Stimulated activated CD4-positive, alpha-beta T cell treated with anti-CD3 and anti-CD28 coated beads, Interleukin-2, amount 100 ng/mL, for 4 hours (primary cell): ENCODE measurements around the gene MYH6.
"Not testable (repeated sequence)": the region's sequence is repeated elsewhere in the genome, so short reads cannot be mapped to it uniquely, and the experiment has no call there.

Source experiments
- DNase-seq: peaks from one replicate; pipeline ENCODE4 v3.0.0-alpha.2; 2020; ENCODE audit warnings: low read depth

MYH6 gene

DNA sequence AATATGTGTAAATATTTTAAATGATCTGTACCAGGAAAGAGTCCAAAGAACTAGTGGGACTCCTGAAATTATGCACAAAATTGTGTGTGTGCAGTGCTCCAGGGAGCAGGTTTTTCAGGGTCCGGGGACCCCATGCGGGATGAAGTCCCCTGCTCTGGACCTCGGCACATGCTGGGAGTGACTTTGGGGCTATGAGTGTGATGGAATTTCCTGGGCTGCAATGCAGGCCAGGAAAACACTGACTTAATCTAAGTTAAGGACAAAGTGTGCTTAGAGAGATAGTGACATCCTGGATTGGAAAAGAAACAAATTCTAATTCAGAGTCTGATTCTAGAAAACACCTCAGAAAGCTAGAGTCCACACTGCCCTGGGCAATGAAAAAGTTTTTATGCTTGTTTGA is 6.2 kb upstream of the MYH6 start:
- DNase-seq = no peak

DNA sequence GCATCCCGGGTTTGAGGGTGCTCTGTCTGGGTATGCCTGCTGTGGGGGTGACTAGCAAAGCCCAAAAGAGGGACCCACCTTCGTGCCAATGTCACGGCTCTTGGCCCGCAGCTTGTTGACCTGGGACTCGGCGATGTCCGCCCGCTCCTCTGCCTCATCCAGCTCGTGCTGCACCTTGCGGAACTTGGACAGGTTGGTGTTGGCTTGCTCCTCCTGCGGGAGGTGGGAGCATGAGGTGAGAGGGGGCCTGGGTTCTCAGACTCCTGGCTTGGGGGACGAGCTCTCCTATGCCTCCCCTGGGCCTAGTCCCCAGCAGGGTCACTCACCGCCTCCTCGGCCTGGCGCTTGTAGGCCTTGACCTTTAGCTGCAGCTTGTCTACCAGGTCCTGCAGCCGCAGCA is 5.6 kb upstream of the MYH6 start:
- no peak for DNase-seq

DNA sequence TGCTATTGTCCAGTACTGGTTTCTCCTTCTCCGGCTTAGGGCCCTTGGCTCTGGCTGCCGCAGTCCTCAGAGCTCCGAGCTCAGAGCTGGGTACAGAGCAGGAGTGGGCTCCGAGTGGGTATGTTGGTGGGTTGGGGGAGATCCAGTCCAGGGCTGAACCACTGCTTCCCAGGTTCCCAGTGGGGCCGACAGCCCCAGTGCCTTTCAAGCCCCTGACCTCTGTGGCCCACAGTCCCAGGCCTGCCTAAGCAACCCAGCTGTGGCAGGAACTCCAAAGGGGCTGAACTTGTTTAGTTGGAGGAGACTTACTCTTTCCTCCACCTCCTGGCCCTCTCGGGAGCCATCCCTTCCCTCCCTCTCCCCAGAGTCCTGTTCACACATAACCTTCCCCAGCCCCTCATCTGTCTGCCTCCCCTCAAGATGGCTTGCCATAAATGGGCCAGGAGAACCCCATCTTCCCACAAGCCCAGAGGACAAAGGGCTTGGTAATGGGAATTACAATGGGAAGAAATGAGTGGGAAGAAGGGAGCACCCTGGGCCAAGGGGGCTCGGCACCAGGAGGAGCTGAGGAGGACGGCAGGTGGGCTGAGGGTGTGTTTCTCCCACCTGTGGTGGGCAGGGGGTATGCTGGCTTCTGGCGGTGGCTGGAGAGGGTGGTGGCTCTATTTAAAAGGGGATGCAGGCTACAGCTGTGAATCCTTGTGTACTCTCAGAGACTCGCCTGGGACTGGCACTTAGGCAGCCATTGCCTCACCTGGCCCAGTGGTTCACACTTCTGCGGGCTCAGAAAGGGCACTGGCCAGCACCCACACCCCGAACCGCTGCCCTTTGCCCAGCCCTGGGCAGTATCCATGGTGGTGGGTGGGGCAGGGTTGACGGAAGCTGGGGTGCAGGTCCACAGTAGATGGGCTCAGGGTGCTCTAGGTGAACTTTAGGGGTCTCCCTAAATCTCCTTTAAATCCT is 3.8 kb upstream of the MYH6 start:
- DNase-seq = no peak

DNA sequence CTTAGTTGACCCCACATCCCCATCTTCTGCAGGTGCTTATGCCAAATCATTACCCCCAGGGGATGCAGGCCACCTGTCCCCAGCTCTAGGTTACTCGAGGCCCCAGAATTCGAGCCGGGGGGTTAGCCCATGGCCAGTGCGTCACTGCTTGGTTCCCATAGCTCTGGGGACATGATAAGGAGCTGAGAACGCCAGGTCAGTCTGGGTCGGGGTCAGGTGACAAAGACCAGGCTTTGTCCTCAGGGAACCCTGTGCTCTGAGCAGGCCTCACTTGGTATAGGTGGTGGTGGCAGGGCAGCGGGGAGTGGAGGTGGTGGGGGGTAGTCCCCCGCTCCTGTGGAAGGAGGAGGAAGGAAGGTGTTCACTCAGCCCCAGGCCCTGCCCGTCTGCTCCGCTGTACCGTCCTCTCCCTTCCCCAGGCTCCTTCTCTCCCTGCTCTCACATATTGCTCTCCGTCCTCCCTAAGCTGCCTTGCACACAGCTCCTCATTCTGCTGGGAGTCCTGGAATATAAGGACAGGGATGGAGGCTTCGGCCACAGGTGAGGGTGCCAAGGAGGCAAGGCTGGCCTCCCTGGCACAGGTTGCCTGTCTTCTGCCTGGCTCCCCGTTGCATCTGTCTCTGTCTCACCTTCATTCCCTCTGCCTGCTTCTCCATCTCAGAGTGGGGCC is 2.0 kb upstream of the MYH6 start:
- DNase-seq = no peak

DNA sequence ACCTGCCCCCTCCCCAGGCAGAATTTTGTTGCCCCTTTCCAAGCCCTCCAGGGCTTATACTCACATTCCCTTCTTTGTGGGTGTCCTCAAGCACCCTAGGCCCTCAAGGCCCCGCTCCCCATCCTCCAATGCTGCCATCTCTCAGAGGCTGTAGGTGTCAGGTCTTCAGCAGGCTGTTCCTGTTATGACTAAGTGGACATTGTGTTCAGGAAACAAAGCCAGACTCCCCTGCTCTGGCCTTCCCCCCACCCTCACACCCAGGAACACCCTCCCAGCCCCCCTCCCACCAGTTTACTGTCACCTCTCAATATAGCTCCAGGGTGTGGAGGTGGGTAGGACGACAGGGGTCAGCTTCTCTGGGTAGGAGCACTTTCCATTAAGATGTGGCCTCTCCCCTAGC is 1.4 kb upstream of the MYH6 start:
- no peak for DNase-seq

DNA sequence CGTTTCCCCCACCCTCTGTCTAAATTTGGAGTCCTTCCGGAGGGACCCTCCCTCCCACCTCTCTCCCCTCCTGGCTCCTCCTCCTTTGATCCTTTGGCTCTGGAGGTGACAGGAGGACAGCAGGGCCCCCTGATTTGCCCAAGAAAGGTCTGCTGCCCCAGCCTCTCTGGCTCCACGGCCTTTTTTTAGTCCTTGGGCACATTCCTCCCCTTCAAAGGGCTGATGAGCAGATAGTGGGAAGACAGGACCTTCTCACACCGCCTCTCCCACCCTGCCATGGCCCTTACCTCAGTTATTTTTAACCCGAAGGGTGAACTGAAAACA is 196 bp upstream of the MYH6 start:
- DNase-seq = no peak

DNA sequence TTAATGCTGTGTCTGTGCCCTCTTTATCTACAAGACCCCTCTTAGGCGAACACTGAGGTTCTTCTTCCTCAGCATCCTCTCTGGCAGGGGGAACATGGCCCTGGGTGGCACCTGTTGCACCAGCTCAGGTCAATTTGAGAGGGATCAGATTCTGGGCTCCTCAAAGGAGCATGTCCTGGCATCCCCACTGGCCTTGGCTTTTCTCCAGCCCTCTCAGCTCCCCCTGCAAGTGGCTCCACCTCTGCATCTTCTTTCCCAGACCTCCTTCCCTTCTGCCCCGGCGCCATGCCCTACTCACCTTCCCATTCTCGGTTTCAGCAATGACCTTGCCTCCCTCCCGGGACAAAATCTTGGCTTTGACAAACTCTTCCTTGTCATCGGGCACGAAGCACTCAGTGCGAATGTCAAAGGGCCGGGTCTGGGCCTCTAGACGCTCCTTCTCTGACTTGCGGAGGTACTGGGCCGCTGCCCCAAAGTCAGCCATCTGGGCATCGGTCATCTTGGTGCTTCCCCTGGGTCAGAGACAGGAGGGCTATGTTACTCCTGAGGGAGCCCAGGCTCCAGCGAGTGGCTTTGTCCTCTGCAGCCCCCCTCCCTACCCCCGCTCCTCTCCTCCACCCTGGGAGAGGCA is 1.2 kb downstream of the MYH6 start:
- DNase-seq = no peak

DNA sequence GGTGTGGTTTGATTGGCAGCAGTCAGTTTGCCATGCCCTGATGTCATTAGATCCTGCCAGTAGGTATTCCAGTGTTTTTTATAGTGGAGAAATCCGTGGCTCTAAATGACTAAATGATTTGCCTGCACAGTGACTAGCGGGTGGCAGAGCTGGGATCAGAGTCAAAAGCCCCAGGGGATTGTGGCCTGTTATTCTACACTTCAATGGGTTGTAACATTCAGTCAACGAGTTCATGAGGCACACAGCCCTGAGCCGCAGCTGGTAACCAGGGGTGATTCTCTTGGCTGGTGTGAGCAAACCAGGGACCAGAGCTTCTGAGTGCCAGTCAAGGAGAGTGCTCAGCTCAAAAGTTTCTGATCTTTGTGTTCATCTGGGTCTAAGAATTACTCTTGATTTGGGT is 1.8 kb downstream of the MYH6 start:
- DNase-seq = no peak

DNA sequence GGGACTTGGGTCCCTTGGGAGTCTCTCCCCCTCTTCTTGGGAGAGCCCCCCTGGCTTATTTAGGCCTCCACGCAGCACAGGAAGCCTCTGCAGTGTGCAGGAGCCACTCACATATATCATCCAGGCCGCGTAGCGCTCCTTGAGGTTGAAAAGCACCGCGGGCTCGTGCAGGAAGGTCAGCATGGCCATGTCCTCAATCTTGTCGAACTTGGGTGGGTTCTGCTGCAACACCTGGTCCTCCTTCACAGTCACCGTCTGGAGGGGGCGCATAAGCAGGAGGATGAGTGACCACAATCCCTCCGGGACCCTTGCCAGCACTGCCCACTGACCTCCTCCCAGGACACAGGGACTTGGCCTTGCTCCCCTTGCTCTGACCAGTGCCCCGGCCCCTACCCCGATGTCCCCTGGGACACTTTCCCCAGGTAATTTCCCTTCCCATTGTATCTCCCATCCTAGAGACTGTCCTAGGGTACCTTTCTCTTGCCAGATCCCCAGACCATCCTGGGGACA is 2.5 kb downstream of the MYH6 start:
- no peak for DNase-seq

DNA sequence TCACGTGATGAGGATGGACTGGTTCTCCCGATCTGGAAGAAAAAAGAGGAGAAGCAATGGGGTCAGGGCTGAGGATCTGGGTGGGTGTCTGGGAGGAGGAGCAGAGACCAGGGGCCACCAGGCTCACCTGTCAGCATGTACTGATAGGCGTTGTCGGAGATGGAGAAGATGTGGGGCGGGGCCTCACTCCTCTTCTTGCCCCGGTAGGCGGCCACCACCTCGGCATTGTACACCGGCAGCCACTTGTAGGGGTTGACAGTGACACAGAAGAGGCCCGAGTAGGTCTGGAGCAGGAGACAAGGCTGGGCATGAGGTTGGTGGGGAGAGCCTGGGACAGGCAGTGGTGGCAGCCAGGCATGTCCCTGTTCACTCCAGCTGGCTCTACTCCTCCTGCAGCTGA is 3.0 kb downstream of the MYH6 start:
- no peak for DNase-seq

DNA sequence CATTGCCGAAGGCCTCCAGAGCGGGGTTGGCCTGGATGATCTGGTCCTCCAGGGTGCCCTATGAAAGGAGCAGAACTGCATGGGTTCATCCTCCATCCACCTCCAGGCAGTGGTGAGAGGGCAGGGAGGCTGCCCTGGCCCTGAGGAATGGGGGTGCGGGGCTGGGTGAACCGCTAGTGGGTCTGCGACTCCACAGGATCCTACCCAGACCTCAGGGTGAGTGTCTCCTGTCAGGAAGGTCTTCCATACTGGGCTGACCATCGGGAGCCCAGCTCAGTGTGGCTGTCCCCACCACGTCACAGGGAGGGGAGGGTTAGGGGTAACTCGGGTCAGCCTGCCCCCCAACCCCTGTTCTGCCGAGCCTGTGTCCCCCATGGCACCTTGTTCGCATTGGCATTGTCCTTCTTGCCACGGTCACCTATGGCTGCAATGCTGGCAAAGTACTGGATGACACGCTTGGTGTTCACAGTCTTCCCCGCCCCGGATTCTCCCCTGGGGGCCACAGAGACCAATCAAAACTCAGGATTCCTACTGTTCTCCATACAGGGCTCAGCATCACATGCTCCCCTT is 3.7 kb downstream of the MYH6 start:
- DNase-seq = no peak

DNA sequence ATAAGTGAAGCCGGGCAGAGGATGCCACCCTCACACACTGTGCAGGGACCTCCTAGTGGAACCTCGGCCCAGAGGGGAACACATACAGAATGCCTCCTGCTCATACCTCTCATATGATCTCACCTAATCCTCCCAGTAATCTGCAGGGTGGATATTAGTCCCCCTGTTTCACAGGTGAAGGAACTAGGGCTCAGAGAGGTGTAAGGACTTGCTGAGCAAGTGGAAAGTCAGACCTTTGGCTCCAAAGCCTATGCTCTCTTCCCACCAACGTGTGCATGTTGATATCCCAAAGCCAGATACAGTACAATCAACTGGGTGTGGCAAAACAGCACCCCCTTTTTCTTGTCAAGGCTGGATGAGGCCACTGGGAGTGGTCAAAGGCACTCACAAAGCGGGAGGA is 4.2 kb downstream of the MYH6 start:
- DNase-seq = no peak

DNA sequence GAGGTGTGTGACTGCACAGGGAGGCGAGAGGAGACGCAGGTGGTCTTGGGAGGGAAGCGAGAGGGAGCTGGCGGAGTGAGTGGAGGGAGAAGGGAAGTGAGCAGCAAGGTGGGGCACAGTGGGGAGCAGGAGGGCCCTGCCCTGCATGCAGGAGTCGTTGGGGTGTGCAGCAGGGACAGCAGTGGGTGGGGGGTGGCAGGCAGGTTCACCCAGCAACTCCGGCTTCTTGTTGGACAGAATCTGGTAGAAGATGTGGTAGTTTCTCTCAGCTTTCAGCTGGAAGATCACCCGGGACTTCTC is 5.0 kb downstream of the MYH6 start:
- DNase-seq = no peak

DNA sequence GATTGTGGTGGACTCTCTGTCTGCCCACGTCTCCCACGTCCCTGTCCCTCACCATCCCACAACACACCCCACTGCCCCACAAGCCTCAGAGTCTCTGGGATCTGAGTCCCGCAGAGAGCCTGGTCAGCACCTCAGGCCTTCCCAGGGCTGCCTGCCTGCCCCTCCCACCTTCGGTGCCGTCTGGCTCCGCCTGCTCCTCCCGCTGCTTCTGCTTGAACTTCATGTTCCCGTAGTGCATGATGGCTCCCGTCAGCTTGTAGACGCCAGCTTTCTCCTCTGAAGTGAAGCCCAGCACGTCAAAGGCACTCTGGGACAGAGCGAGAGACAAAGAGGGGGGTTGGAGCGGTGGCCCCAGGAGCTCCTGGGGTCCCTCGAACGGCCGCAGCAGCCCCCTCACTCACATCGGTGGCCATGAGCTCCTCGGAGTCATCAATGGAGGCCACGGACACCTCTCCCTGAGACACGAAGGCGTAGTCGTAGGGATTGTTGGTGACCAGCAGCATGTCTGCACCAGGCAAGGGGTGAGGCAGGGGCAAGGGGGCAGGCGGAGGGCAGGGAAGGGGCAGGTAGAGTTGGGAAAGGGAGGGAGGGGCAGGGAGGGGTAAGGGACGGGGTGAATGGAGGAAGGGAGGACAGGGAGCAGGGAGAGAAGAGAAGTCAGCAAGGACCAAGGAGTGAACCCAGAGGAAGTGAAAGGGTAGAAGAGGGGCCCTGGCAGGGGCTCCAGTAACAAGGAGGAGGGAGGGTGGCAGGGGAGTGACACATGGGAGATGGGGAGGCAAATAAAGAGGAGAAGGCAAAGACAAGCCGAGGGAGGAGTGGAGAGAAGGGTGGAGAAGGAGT is 5.6 kb downstream of the MYH6 start:
- DNase-seq = no peak

DNA sequence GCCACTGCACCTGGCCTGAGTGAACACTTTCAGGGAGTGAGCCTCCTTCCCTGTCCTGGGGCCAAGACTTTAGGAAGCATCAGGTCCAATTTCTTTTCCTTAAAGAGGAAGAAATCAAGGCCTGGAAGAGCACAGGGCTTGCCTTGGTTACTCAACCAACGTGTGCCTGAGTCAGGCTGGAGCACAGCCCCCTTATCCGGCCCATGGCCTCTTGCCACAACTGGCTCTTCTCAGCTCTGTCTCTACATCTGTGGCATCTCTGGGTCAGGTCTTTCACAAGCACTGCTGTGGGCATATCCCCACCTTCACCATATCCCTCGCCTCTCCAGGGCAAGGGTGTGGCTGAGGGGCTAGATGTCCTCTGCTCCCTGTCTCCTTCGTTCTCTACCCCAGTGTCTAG is 6.8 kb downstream of the MYH6 start:
- no peak for DNase-seq

DNA sequence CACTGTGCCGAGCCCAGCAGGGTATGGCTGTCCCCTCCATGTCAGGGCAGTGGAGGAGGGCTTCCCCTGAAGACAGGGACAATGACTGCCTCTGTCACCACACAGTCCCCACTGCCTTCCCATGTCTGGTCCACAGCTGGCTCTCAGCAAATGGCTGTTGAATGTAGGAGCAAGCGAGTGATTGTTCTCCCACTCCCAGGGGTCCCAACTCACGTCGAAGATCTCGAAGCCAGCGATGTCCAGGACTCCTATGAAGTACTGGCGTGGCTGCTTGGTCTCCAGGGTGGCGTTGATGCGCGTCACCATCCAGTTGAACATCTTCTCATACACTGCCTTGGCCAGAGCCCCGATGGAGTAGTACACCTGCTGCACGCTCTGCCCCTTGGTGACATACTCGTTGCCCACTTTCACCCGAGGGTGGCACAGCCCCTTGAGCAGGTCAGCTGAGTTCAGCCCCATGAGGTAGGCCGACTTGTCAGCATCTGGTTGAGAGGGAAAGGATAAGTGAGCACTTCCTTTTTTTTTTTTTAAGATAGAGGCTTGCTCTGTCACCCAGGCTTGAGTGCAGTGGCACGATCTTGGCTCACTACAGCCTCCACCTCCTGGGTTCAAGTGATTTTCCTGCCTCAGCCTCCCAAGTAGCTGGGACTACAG is 7.5 kb downstream of the MYH6 start:
- DNase-seq = not testable (repeated sequence)

DNA sequence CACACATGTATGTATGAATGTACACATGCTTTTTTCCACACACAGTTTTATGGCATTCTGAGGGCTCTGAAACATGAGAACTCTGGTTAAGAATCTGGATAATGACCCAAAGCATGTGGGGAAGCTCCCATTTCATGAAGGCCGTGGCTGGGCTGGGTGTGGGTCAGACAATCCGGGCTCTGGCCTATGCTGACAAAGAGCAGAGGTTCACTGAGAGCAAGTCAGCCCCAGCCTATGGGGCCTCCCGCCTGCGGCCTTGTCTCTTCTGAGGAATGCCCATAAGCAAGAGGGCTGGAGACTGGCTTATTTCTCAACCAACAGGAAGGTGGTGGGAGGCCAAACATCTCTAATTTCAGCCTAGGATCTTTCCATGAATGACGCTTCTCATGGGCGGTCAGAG is 8.5 kb downstream of the MYH6 start:
- no peak for DNase-seq

DNA sequence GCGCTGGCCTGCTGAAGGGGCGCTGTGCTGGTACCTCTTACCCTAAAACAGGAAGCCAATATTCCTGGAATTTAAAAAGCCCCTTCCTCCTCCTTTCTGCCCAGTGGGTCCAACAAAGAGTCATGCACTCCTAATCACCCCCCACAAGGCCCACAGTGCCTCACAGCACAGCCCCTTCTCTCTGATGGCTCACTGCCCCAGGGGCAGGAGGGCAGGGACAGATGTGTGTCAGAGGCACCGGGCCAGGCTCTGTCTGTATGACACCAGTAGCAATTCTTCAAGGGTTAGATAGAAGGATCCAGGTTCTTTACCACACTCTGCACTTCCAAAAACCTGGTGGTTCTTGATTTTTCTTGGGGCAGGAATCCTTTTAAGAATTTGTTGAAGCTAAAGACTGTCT is 8.9 kb downstream of the MYH6 start:
- DNase-seq = no peak

DNA sequence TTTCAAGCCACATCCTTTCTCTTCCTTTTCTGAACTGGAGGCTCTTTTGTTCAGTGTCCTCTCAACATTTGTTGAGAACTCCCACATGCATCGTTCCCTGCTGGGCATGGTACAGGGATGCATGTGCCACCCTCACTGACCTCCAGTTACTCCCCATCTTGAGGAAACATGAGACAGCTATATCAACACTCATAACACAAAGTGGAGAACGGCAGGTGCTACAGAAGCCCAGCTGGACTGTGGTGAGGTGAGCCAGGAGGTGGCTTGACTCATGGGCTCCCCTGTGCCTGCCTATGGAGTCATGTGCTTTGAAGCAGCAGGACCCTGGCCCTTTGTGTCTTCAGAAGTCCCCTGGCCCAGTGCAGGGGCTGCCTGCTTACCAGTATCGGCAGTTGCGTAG is 9.7 kb downstream of the MYH6 start:
- no peak for DNase-seq

DNA sequence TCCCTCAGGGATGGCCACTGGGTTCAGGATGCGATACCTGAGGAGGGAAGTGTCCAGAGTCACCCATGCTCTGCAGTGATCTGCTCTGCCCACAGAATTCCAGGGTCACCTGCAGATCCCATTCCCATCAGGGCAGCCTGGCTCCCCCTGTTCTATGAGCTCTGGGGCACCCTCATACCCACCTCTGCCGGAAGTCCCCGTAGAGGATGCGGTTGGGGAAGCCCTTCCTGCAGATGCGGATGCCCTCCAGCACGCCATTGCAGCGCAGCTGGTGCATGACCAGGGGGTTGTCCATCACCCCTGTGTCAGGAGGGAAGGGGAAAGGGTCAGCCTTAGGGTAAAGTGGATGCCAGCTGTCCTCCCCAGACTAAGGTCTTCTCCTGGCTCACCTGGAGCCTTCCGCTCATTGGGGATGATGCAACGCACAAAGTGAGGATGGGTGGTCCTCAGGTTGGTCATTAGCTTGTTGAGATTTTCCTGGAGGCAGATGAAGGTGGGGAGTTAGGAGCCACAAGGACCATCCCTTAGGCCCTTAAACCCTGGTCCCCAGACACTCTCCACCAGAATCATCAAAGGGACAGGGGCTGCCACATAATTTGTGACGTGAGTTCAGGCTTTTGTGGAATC is 11.2 kb downstream of the MYH6 start:
- DNase-seq = no peak

DNA sequence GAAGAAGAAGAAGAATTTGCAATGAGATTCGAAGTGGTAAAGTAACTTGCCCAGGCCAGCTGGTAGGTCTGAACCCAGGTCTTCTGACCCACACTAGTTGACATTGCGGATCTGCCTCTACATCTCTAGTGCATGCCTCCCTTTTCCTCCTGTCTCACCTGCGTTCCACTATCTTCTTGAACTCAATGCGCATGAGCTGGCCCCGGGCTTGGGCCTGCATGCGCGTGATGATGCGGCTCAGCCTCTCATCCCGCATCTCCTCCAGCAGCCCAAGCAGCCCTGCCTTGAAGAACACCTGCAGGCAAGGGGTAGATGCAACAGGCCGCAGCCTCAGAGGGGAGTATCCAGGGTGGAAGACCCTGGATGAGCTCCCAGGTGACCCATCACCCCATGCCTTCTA is 11.9 kb downstream of the MYH6 start:
- DNase-seq = no peak
